Prostate gland (tissue), 2 donors: ENCODE results near the gene DUOX2.

Experiments
- POLR2AphosphoS5 ChIP-seq: sonication (generic); formaldehyde crosslinking; IDR thresholded peaks from one replicate; pipeline ENCODE4 v1.6.1; 2017; ENCODE audit warnings: antibody characterized with exemption
- TF ChIP-seq, protein P1 (sequence below), 4 experiments: fragments of 200-600 bp in 2 of 4; fragments of 450-650 bp in 2 of 4; sonication (generic) in 2 of 4; IDR thresholded peaks; 1 replicate in 3 of 4; 2 replicates in 1 of 4; pipeline ENCODE4 v1.5.1; 2016 to 2019; ENCODE audit warnings: antibody characterized with exemption in 4 of 4, mild to moderate bottlenecking in 2 of 4, moderate library complexity in 2 of 4

GRCh38 chr15:45084163-45084562 is 29.8 kb downstream of the DUOX2 start:
- TF ChIP-seq, protein P1, sequence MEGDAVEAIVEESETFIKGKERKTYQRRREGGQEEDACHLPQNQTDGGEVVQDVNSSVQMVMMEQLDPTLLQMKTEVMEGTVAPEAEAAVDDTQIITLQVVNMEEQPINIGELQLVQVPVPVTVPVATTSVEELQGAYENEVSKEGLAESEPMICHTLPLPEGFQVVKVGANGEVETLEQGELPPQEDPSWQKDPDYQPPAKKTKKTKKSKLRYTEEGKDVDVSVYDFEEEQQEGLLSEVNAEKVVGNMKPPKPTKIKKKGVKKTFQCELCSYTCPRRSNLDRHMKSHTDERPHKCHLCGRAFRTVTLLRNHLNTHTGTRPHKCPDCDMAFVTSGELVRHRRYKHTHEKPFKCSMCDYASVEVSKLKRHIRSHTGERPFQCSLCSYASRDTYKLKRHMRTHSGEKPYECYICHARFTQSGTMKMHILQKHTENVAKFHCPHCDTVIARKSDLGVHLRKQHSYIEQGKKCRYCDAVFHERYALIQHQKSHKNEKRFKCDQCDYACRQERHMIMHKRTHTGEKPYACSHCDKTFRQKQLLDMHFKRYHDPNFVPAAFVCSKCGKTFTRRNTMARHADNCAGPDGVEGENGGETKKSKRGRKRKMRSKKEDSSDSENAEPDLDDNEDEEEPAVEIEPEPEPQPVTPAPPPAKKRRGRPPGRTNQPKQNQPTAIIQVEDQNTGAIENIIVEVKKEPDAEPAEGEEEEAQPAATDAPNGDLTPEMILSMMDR (IDR thresholded peaks at IDR 0.05): no peak
- TF ChIP-seq POLR2AphosphoS5: no peak
